ENCODE results near the gene TAS2R38.
"Not testable (repeated sequence)": the region's sequence is repeated elsewhere in the genome, so short reads cannot be mapped to it uniquely, and the experiment has no call there.

Gene TAS2R38

GRCh38 chr7:141990011-141990725 is 16.6 kb upstream of the TAS2R38 start:
- no peaks in the 10 kb centered on the region for H3K9me3 ChIP-seq (ENCODE audit: control insufficient read depth, low read length)
- no peaks in the 10 kb centered on the region for H3K79me2 ChIP-seq
- H2AFZ ChIP-seq: no peak overlapping the region
- no peaks in the 10 kb centered on the region for H3K27me3 ChIP-seq (ENCODE audit: control insufficient read depth, insufficient read depth, low read length)
- H3K4me2 ChIP-seq (ENCODE audit: low read length): no peak overlapping the region
- H3K4me3 ChIP-seq (ENCODE audit: low read depth, low read length): no peak overlapping the region
- H3K9ac ChIP-seq: no peak overlapping the region
- H3K4me1 ChIP-seq: no peaks in the 10 kb centered on the region
- H3K27ac ChIP-seq: no peak overlapping the region
- no peaks in the 10 kb centered on the region for H3K36me3 ChIP-seq (ENCODE audit: control insufficient read depth, insufficient read depth, low read length)
- TF ChIP-seq, protein P1, sequence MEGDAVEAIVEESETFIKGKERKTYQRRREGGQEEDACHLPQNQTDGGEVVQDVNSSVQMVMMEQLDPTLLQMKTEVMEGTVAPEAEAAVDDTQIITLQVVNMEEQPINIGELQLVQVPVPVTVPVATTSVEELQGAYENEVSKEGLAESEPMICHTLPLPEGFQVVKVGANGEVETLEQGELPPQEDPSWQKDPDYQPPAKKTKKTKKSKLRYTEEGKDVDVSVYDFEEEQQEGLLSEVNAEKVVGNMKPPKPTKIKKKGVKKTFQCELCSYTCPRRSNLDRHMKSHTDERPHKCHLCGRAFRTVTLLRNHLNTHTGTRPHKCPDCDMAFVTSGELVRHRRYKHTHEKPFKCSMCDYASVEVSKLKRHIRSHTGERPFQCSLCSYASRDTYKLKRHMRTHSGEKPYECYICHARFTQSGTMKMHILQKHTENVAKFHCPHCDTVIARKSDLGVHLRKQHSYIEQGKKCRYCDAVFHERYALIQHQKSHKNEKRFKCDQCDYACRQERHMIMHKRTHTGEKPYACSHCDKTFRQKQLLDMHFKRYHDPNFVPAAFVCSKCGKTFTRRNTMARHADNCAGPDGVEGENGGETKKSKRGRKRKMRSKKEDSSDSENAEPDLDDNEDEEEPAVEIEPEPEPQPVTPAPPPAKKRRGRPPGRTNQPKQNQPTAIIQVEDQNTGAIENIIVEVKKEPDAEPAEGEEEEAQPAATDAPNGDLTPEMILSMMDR (IDR thresholded peaks at IDR 0.05): no peak

DNA sequence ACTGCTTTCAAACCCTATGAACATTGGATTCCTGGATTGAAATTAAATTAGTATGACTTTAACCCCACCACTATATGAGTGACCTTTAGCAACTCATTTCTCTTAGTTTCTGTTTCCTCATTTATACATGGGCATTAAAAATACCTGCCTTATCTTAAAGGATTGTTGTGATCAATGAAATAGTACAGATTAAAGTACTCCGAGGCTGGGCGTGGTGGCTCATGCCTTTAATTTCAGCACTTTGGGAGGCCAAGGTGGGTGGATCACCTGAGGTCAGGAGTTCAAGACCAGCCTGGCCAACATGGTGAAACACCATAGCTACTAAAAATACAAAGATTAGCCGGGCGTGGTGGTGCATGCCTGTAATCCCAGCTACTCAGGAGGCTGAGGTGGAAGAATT is 14.2 kb upstream of the TAS2R38 start:
- not testable (repeated sequence) for H3K27me3 ChIP-seq (ENCODE audit: control insufficient read depth, insufficient read depth, low read length); H3K9ac ChIP-seq; H3K79me2 ChIP-seq; H3K4me3 ChIP-seq (ENCODE audit: low read depth, low read length); H3K9me3 ChIP-seq (ENCODE audit: control insufficient read depth, low read length); H3K27ac ChIP-seq; H2AFZ ChIP-seq; H3K4me2 ChIP-seq (ENCODE audit: low read length); H3K4me1 ChIP-seq; H3K36me3 ChIP-seq (ENCODE audit: control insufficient read depth, insufficient read depth, low read length)

DNA sequence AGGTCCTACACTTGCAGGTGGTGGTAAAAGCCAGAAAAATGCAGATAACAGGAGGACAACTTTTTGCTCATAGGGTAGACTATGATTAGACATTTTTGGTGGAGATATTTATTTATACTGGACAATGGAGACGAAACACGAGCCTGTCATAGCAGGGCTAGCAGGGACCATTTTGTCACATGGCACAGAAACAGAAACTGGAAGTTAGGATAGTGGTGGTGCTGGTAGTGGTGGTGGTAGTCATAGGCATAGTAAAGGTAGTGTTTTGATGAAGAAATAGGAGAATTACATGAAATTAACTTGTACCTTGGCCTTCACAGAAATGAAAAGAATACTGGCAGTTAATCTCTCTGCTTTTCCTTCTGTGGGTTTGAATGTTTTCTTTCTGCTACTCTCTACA is 13.3 kb upstream of the TAS2R38 start:
- TF ChIP-seq, protein P1 (IDR thresholded peaks at IDR 0.05): no peak
- Histone ChIP-seq H3K9ac (no peak overlapping the region), H3K4me3 (ENCODE audit: low read depth, low read length) (no peak overlapping the region), H2AFZ (no peak overlapping the region), H3K27me3 (ENCODE audit: control insufficient read depth, insufficient read depth, low read length) (no peaks in the 10 kb centered on the region), H3K4me1 (no peaks in the 10 kb centered on the region), H3K9me3 (ENCODE audit: control insufficient read depth, low read length) (no peaks in the 10 kb centered on the region), H3K27ac (no peak overlapping the region), H3K79me2 (no peaks in the 10 kb centered on the region), H3K4me2 (ENCODE audit: low read length) (no peak overlapping the region), H3K36me3 (ENCODE audit: control insufficient read depth, insufficient read depth, low read length) (no peaks in the 10 kb centered on the region)

- H3K4me1 ChIP-seq; H3K9ac ChIP-seq; H3K4me2 ChIP-seq (ENCODE audit: low read length); H3K9me3 ChIP-seq (ENCODE audit: control insufficient read depth, low read length); H3K79me2 ChIP-seq; H3K27ac ChIP-seq; H3K36me3 ChIP-seq (ENCODE audit: control insufficient read depth, insufficient read depth, low read length); H2AFZ ChIP-seq; H3K27me3 ChIP-seq (ENCODE audit: control insufficient read depth, insufficient read depth, low read length); H3K4me3 ChIP-seq (ENCODE audit: low read depth, low read length): not testable (repeated sequence)
Measured at GRCh38 chr7:141985926-141986325, 12.4 kb upstream of the TAS2R38 start.

DNA sequence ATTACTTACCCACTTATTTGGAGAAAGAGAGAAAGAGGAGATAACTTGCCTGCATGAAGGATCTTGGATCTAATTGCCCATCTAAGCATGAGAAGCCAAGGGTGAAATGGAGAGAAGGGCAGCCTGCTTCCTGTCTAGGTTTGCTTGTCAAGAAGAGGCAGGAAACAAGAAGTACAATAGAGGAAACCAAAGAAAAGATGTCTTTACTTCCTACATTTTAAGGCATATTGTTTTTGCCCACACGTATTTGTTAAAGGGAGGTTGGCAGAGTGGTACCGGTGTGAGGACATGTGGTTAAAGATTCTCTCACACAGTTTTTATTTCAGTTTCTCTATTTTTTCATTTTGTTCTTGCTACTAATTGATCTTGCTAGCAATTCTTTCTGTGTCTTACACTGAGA is 6.0 kb upstream of the TAS2R38 start:
- TF ChIP-seq, protein P1 (IDR thresholded peaks at IDR 0.05): no peak
- H3K9me3 ChIP-seq (ENCODE audit: control insufficient read depth, low read length): no peaks in the 10 kb centered on the region
- no peak overlapping the region for H3K9ac ChIP-seq
- no peaks in the 10 kb centered on the region for H3K27me3 ChIP-seq (ENCODE audit: control insufficient read depth, insufficient read depth, low read length)
- H2AFZ ChIP-seq: no peak overlapping the region
- H3K36me3 ChIP-seq (ENCODE audit: control insufficient read depth, insufficient read depth, low read length): no peaks in the 10 kb centered on the region
- no peak overlapping the region for H3K4me2 ChIP-seq (ENCODE audit: low read length)
- no peak overlapping the region for H3K4me3 ChIP-seq (ENCODE audit: low read depth, low read length)
- H3K79me2 ChIP-seq: no peaks in the 10 kb centered on the region
- no peaks in the 10 kb centered on the region for H3K4me1 ChIP-seq
- no peak overlapping the region for H3K27ac ChIP-seq

DNA sequence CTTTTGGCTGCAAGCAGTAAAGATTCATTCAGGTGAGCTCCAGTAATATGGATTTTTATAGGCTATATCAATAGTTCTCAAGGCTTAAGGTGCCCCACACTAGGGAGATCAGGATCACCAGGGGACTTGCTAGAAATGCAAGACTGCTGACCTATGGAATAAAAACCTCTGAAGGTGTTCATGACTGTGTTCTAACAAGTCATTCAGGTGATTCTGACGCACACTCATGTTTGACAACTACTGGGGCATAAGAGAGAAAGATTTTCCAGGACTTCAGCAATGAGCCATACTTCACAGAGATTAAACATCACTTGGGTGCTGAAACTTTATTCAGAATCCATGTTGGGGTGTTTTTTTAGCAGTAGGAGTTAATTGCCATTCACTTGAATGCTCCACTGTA is 4.8 kb upstream of the TAS2R38 start:
- H2AFZ ChIP-seq: no peak overlapping the region
- H3K9ac ChIP-seq: no peak overlapping the region
- TF ChIP-seq, protein P1 (IDR thresholded peaks at IDR 0.05): no peak
- H3K79me2 ChIP-seq: no peaks in the 10 kb centered on the region
- H3K36me3 ChIP-seq (ENCODE audit: control insufficient read depth, insufficient read depth, low read length): no peaks in the 10 kb centered on the region
- no peak overlapping the region for H3K4me3 ChIP-seq (ENCODE audit: low read depth, low read length)
- no peak overlapping the region for H3K27ac ChIP-seq
- H3K27me3 ChIP-seq (ENCODE audit: control insufficient read depth, insufficient read depth, low read length): no peaks in the 10 kb centered on the region
- H3K4me2 ChIP-seq (ENCODE audit: low read length): no peak overlapping the region
- no peaks in the 10 kb centered on the region for H3K9me3 ChIP-seq (ENCODE audit: control insufficient read depth, low read length)
- no peaks in the 10 kb centered on the region for H3K4me1 ChIP-seq
